ENCODE measurements around the gene AOAH. TPM values are rescaled to one million over a fixed set of nuclear protein-coding genes. Genes with fewer than 3 reads are reported as not detected.
A peak's percentile ranks its signal among the peaks of the same experiment; 100 is the strongest.
"Not testable (repeated sequence)": the region's sequence is repeated elsewhere in the genome, so short reads cannot be mapped to it uniquely, and the experiment has no call there.

Gene AOAH
- total and polyA plus RNA-seq, 4 experiments from 2014 or later = 1.5 to 5.4 (median 4.2) TPM

- Mint-ChIP-seq H3K27ac (peak overlapping the region in 3 of 7 donors; percentile 31 to 49 (median 44)), H3K27me3 (no peaks in the 10 kb centered on the region), H3K36me3 (no peaks in the 10 kb centered on the region), H3K4me3 (peak overlapping the region in 1 of 8 donors; percentile 24), H3K9me3 (peaks cover 0 to 3% (median 0%) of the 10 kb centered on the region in 8 donors), H3K4me1 (peaks cover 24 to 50% (median 31%) of the 10 kb centered on the region in 4 donors)
- Histone ChIP-seq H3K9me3 (ENCODE audit: control insufficient read depth in 1 of 2, low read length in 2 of 2) (no peaks in the 10 kb centered on the region), H3K4me1 (ENCODE audit: insufficient read depth, low read length) (peaks cover 35% of the 10 kb centered on the region), H3K27me3 (ENCODE audit: insufficient read depth, low read length) (no peaks in the 10 kb centered on the region), H3K4me3 (ENCODE audit: low read length in 2 of 2) (no peak overlapping the region), H3K27ac (ENCODE audit: low read depth, low read length) (no peak overlapping the region), H3K36me3 (ENCODE audit: insufficient read depth, low read length) (no peaks in the 10 kb centered on the region)
- no peak for DNase-seq
- ChIA-PET POLR2A (ENCODE audit: partially characterized antibody) (no interaction called here), CTCF (ENCODE audit: partially characterized antibody) (no interaction called here)
- intact Hi-C loops (cut with micrococcal nuclease) = no loop called here
Measured at GRCh38 chr7:36719083-36719632, 5.1 kb downstream of the AOAH start.

- ChIA-PET POLR2A (ENCODE audit: partially characterized antibody) (no interaction called here), CTCF (ENCODE audit: partially characterized antibody) (no interaction called here)
- no peaks in the 10 kb centered on the region for H3K36me3 ChIP-seq (ENCODE audit: insufficient read depth, low read length)
- no peaks in the 10 kb centered on the region for H3K27me3 ChIP-seq (ENCODE audit: insufficient read depth, low read length)
- Mint-ChIP-seq H3K27me3 (no peaks in the 10 kb centered on the region), H3K9me3 (peaks cover 0 to 3% (median under 1%) of the 10 kb centered on the region in 8 donors), H3K4me3 (no peak overlapping the region), H3K27ac (no peak overlapping the region), H3K36me3 (peaks cover 0 to 7% of the 10 kb centered on the region in 2 donors), H3K4me1 (peaks cover 12 to 40% (median 19%) of the 10 kb centered on the region in 4 donors)
- peaks cover 19% of the 10 kb centered on the region for H3K4me1 ChIP-seq (ENCODE audit: insufficient read depth, low read length)
- no peak overlapping the region for H3K4me3 ChIP-seq (ENCODE audit: low read length in 2 of 2)
- intact Hi-C loops (cut with micrococcal nuclease) = no loop called here
- H3K27ac ChIP-seq (ENCODE audit: low read depth, low read length) = no peak overlapping the region
- DNase-seq = no peak
- no peaks in the 10 kb centered on the region for H3K9me3 ChIP-seq (ENCODE audit: control insufficient read depth in 1 of 2, low read length in 2 of 2)
Measured at GRCh38 chr7:36717586-36717985, 6.7 kb downstream of the AOAH start.

GRCh38 chr7:36716802-36717201, 7.5 kb downstream of the AOAH start:
- intact Hi-C loops (cut with micrococcal nuclease); H3K4me3 ChIP-seq (ENCODE audit: low read length in 2 of 2); H3K27me3 ChIP-seq (ENCODE audit: insufficient read depth, low read length); DNase-seq; POLR2A ChIA-PET (ENCODE audit: partially characterized antibody); H3K36me3 ChIP-seq (ENCODE audit: insufficient read depth, low read length); H3K36me3 Mint-ChIP-seq; H3K27ac ChIP-seq (ENCODE audit: low read depth, low read length); CTCF ChIA-PET (ENCODE audit: partially characterized antibody); H3K4me3 Mint-ChIP-seq; H3K9me3 ChIP-seq (ENCODE audit: control insufficient read depth in 1 of 2, low read length in 2 of 2); H3K27me3 Mint-ChIP-seq; H3K9me3 Mint-ChIP-seq: not testable (repeated sequence)
- H3K4me1 Mint-ChIP-seq = peaks cover 10 to 35% (median 13%) of the 10 kb centered on the region in 4 donors
- peaks cover 11% of the 10 kb centered on the region for H3K4me1 ChIP-seq (ENCODE audit: insufficient read depth, low read length)
- H3K27ac Mint-ChIP-seq = peak overlapping the region in 1 of 7 donors; percentile 68

GRCh38 chr7:36712015-36712414, 12.3 kb downstream of the AOAH start:
- H3K27ac ChIP-seq (ENCODE audit: low read depth, low read length) = no peak overlapping the region
- H3K27me3 Mint-ChIP-seq = no peaks in the 10 kb centered on the region
- H3K9me3 Mint-ChIP-seq = peaks cover 2 to 5% (median 4%) of the 10 kb centered on the region in 8 donors
- H3K36me3 Mint-ChIP-seq = peaks cover 2 to 9% of the 10 kb centered on the region in 2 donors
- no peak overlapping the region for H3K27ac Mint-ChIP-seq
- H3K9me3 ChIP-seq (ENCODE audit: control insufficient read depth in 1 of 2, low read length in 2 of 2) = no peaks in the 10 kb centered on the region
- ChIA-PET POLR2A (ENCODE audit: partially characterized antibody) (no interaction called here), CTCF (ENCODE audit: partially characterized antibody) (interaction anchor here (1.1 kb wide), 1 partner anchor 51 kb away, joined by 3 read pairs; no protein-coding TSS in a partner anchor)
- H3K4me3 Mint-ChIP-seq = no peak overlapping the region
- intact Hi-C loops (cut with micrococcal nuclease) = no loop called here
- no peak overlapping the region for H3K4me3 ChIP-seq (ENCODE audit: low read length in 2 of 2)
- H3K4me1 ChIP-seq (ENCODE audit: insufficient read depth, low read length) = no peaks in the 10 kb centered on the region
- peaks cover 0 to 7% (median under 1%) of the 10 kb centered on the region in 4 donors for H3K4me1 Mint-ChIP-seq
- no peaks in the 10 kb centered on the region for H3K27me3 ChIP-seq (ENCODE audit: insufficient read depth, low read length)
- H3K36me3 ChIP-seq (ENCODE audit: insufficient read depth, low read length) = no peaks in the 10 kb centered on the region
- DNase-seq = no peak

- ChIA-PET CTCF (ENCODE audit: partially characterized antibody) (interaction anchor here (1.1 kb wide), 1 partner anchor 52 kb away, joined by 3 read pairs; no protein-coding TSS in a partner anchor), POLR2A (ENCODE audit: partially characterized antibody) (no interaction called here)
- H3K4me3 Mint-ChIP-seq = no peak overlapping the region
- Histone ChIP-seq H3K27me3 (ENCODE audit: insufficient read depth, low read length) (no peaks in the 10 kb centered on the region), H3K4me3 (ENCODE audit: low read length in 2 of 2) (no peak overlapping the region), H3K27ac (ENCODE audit: low read depth, low read length) (no peak overlapping the region), H3K36me3 (ENCODE audit: insufficient read depth, low read length) (no peaks in the 10 kb centered on the region), H3K4me1 (ENCODE audit: insufficient read depth, low read length) (no peaks in the 10 kb centered on the region), H3K9me3 (ENCODE audit: control insufficient read depth in 1 of 2, low read length in 2 of 2) (no peaks in the 10 kb centered on the region)
- intact Hi-C loops (cut with micrococcal nuclease) = no loop called here
- peaks cover 4 to 11% (median 6%) of the 10 kb centered on the region in 8 donors for H3K9me3 Mint-ChIP-seq
- peaks cover 2 to 12% of the 10 kb centered on the region in 2 donors for H3K36me3 Mint-ChIP-seq
- H3K27me3 Mint-ChIP-seq = no peaks in the 10 kb centered on the region
- DNase-seq = no peak
- H3K27ac Mint-ChIP-seq = no peak overlapping the region
- peaks cover 0 to 7% (median under 1%) of the 10 kb centered on the region in 4 donors for H3K4me1 Mint-ChIP-seq
Measured at GRCh38 chr7:36711256-36711655, 13.0 kb downstream of the AOAH start.

GRCh38 chr7:36710186-36710791, 14.0 kb downstream of the AOAH start:
- H3K4me3 ChIP-seq (ENCODE audit: low read length in 2 of 2) = no peak overlapping the region
- Mint-ChIP-seq H3K9me3 (peaks cover 6 to 18% (median 10%) of the 10 kb centered on the region in 8 donors), H3K4me1 (peaks cover 0 to 8% (median under 1%) of the 10 kb centered on the region in 4 donors), H3K36me3 (peaks cover 4 to 12% of the 10 kb centered on the region in 2 donors), H3K27ac (no peak overlapping the region), H3K4me3 (no peak overlapping the region), H3K27me3 (no peaks in the 10 kb centered on the region)
- intact Hi-C loops (cut with micrococcal nuclease) = no loop called here
- H3K36me3 ChIP-seq (ENCODE audit: insufficient read depth, low read length) = no peaks in the 10 kb centered on the region
- no peaks in the 10 kb centered on the region for H3K4me1 ChIP-seq (ENCODE audit: insufficient read depth, low read length)
- no peak for DNase-seq
- H3K27me3 ChIP-seq (ENCODE audit: insufficient read depth, low read length) = no peaks in the 10 kb centered on the region
- no peaks in the 10 kb centered on the region for H3K9me3 ChIP-seq (ENCODE audit: control insufficient read depth in 1 of 2, low read length in 2 of 2)
- no peak overlapping the region for H3K27ac ChIP-seq (ENCODE audit: low read depth, low read length)
- ChIA-PET CTCF (ENCODE audit: partially characterized antibody) (no interaction called here), POLR2A (ENCODE audit: partially characterized antibody) (no interaction called here)

GRCh38 chr7:36708767-36709166, 15.5 kb downstream of the AOAH start:
- H3K27me3 ChIP-seq (ENCODE audit: insufficient read depth, low read length) = no peaks in the 10 kb centered on the region
- H3K9me3 Mint-ChIP-seq = peaks cover 6 to 23% (median 10%) of the 10 kb centered on the region in 8 donors
- no peaks in the 10 kb centered on the region for H3K36me3 ChIP-seq (ENCODE audit: insufficient read depth, low read length)
- no peak overlapping the region for H3K27ac Mint-ChIP-seq
- peaks cover 0 to 18% (median under 1%) of the 10 kb centered on the region in 4 donors for H3K4me1 Mint-ChIP-seq
- H3K9me3 ChIP-seq (ENCODE audit: control insufficient read depth in 1 of 2, low read length in 2 of 2) = no peaks in the 10 kb centered on the region
- intact Hi-C loops (cut with micrococcal nuclease) = no loop called here
- no peaks in the 10 kb centered on the region for H3K4me1 ChIP-seq (ENCODE audit: insufficient read depth, low read length)
- no peak overlapping the region for H3K4me3 ChIP-seq (ENCODE audit: low read length in 2 of 2)
- H3K36me3 Mint-ChIP-seq = peaks cover 4 to 9% of the 10 kb centered on the region in 2 donors
- no peaks in the 10 kb centered on the region for H3K27me3 Mint-ChIP-seq
- H3K4me3 Mint-ChIP-seq = no peak overlapping the region
- CTCF ChIA-PET (ENCODE audit: partially characterized antibody) = no interaction called here
- H3K27ac ChIP-seq (ENCODE audit: low read depth, low read length) = no peak overlapping the region
- no peak for DNase-seq
- POLR2A ChIA-PET (ENCODE audit: partially characterized antibody) = interaction anchor here (0.6 kb wide), 1 partner anchor 93 kb away, joined by 3 read pairs; no protein-coding TSS in a partner anchor

Data from CD4-positive, alpha-beta memory T cell (primary cell).